HEK293 (cell line): ENCODE data around the gene TINAGL1.

Source experiments
- CTCF ChIA-PET: fragments of 350-600 bp; formaldehyde crosslinking; extraction: SDS; loops from one replicate; lab custom pipeline; 2021; ENCODE audit warnings: antibody characterized with exemption; lab: Yijun Ruan, JAX
- POLR2A ChIA-PET: fragments of 300-600 bp; formaldehyde crosslinking; extraction: SDS; loops from one replicate; lab custom pipeline; 2020; ENCODE audit warnings: antibody characterized with exemption, inconsistent platforms; lab: Yijun Ruan, JAX
- H3K27ac ChIP-seq: fragments of 200-500 bp; sonication (Bioruptor generic); 2 replicates; pipeline ENCODE4 v1.5.1; 2014; ENCODE audit warnings: low read depth, low read length, control low read depth, inconsistent platforms; ENCODE audit errors: extremely low read depth
- H3K36me3 ChIP-seq, 2 experiments: fragments of 200-500 bp in 1 of 2; sonication (Bioruptor generic) in 1 of 2; 1 replicate in 1 of 2; 2 replicates in 1 of 2; pipeline ENCODE4 v1.5.1; 2014 to 2017; ENCODE audit warnings: inconsistent platforms in 2 of 2, low read length in 2 of 2; ENCODE audit not compliant: control insufficient read depth in 2 of 2, insufficient read depth in 1 of 2
- H3K4me1 ChIP-seq: fragments of 200-500 bp; sonication (Bioruptor generic); 2 replicates; pipeline ENCODE4 v1.5.1; 2014; ENCODE audit warnings: mild to moderate bottlenecking, low read length, inconsistent platforms; ENCODE audit not compliant: control insufficient read depth, insufficient read depth
- H3K4me3 ChIP-seq: 2 replicates; pipeline ENCODE4 v1.5.1; 2011; ENCODE audit warnings: low read depth, mild to moderate bottlenecking, control low read depth, low read length, moderate library complexity
- H3K9me3 ChIP-seq: fragments of 200-500 bp; sonication (Bioruptor generic); 2 replicates; pipeline ENCODE4 v1.5.1; 2014; ENCODE audit warnings: low read depth, low read length, inconsistent platforms; ENCODE audit not compliant: control insufficient read depth, insufficient read depth
- EGR2 ChIP-seq: fragments of 450-650 bp; formaldehyde crosslinking; IDR thresholded peaks from 2 replicates; pipeline ENCODE4 v1.5.1; 2016; ENCODE audit warnings: low read depth, missing biosample characterization, missing genetic modification characterization
- GFI1B ChIP-seq: fragments of 450-650 bp; formaldehyde crosslinking; IDR thresholded peaks from 2 replicates; pipeline ENCODE4 v1.5.1; 2016; ENCODE audit warnings: missing biosample characterization, missing genetic modification characterization
- KLF8 ChIP-seq: fragments of 450-650 bp; formaldehyde crosslinking; IDR thresholded peaks from 2 replicates; pipeline ENCODE4 v1.5.1; 2016; ENCODE audit warnings: missing biosample characterization, missing genetic modification characterization
- MEIS1 ChIP-seq: sonication (generic); formaldehyde crosslinking; IDR thresholded peaks from 2 replicates; pipeline ENCODE4 v1.8.1; 2022; ENCODE audit warnings: missing genetic modification reagents, mild to moderate bottlenecking, borderline replicate concordance
- MZF1 ChIP-seq: fragments of 450-650 bp; formaldehyde crosslinking; IDR thresholded peaks from 2 replicates; pipeline ENCODE4 v1.5.1; 2017; ENCODE audit warnings: missing biosample characterization, missing genetic modification characterization, borderline replicate concordance
- ZBTB26 ChIP-seq: fragments of 450-650 bp; formaldehyde crosslinking; optimal IDR thresholded peaks from 2 replicates; pipeline ENCODE3; 2016; ENCODE audit warnings: missing biosample characterization, mild to moderate bottlenecking, missing genetic modification characterization
- ZBTB44 ChIP-seq: fragments of 450-650 bp; IDR thresholded peaks from 2 replicates; pipeline ENCODE4 v1.5.1; 2018; ENCODE audit warnings: missing biosample characterization, mild to moderate bottlenecking, missing genetic modification characterization
- ZBTB48 ChIP-seq: fragments of 450-650 bp; formaldehyde crosslinking; IDR thresholded peaks from 2 replicates; pipeline ENCODE4 v1.5.1; 2016; ENCODE audit warnings: missing biosample characterization, missing genetic modification characterization
- ZBTB8A ChIP-seq: fragments of 450-650 bp; formaldehyde crosslinking; IDR thresholded peaks from 2 replicates; pipeline ENCODE4 v1.5.1; 2016; ENCODE audit warnings: missing biosample characterization, missing genetic modification characterization
- ZNF112 ChIP-seq: fragments of 450-650 bp; formaldehyde crosslinking; IDR thresholded peaks from 2 replicates; pipeline ENCODE4 v1.5.0; 2017; ENCODE audit warnings: missing biosample characterization, missing genetic modification characterization
- ZNF155 ChIP-seq: fragments of 450-650 bp; formaldehyde crosslinking; IDR thresholded peaks from 2 replicates; pipeline ENCODE4 v1.5.1; 2016; ENCODE audit warnings: missing biosample characterization, missing genetic modification characterization
- ZNF223 ChIP-seq: fragments of 450-650 bp; formaldehyde crosslinking; IDR thresholded peaks from 2 replicates; pipeline ENCODE4 v1.5.1; 2016; ENCODE audit warnings: missing biosample characterization, missing genetic modification characterization
- ZNF354C ChIP-seq: fragments of 450-650 bp; formaldehyde crosslinking; IDR thresholded peaks from 2 replicates; pipeline ENCODE4 v1.5.1; 2016; ENCODE audit warnings: missing biosample characterization, missing genetic modification characterization, low read depth, borderline replicate concordance
- ZNF529 ChIP-seq: fragments of 450-650 bp; formaldehyde crosslinking; IDR thresholded peaks from 2 replicates; pipeline ENCODE4 v1.5.1; 2017; ENCODE audit warnings: missing genetic modification characterization, missing biosample characterization; ENCODE audit not compliant: insufficient replicate concordance
- ZNF585B ChIP-seq: fragments of 450-650 bp; formaldehyde crosslinking; IDR thresholded peaks from 2 replicates; pipeline ENCODE4 v1.5.1; 2016; ENCODE audit warnings: missing biosample characterization, missing genetic modification characterization
- ZNF677 ChIP-seq: fragments of 450-650 bp; IDR thresholded peaks from 2 replicates; pipeline ENCODE4 v1.5.0; 2018; ENCODE audit warnings: missing biosample characterization, mild to moderate bottlenecking, missing genetic modification characterization, moderate library complexity
- ZNF704 ChIP-seq: fragments of 450-650 bp; formaldehyde crosslinking; IDR thresholded peaks from 2 replicates; pipeline ENCODE4 v1.5.1; 2016; ENCODE audit warnings: missing biosample characterization, missing genetic modification characterization
- TF ChIP-seq, protein P1 (sequence below): fragments of 450-650 bp; formaldehyde crosslinking; IDR thresholded peaks from 2 replicates; pipeline ENCODE4 v1.5.1; 2016; ENCODE audit warnings: missing biosample characterization, missing genetic modification characterization

Gene TINAGL1

GRCh38 chr1:31628931-31629556 is 52.7 kb downstream of the TINAGL1 start:
- ChIA-PET POLR2A (interaction anchor here (1.3 kb wide), 1 partner anchor 16 kb away, joined by 5 read pairs; the partner anchor contains the start of gene PEF1), CTCF (interaction anchor here (0.6 to 2.3 kb wide), 4 partner anchors 10 to 344 kb away, joined by 3 to 8 read pairs (median 3); partner anchors contain the start of gene PEF1)
- H3K27ac ChIP-seq: no peak overlapping the region
- peaks cover 0 to 81% of the 10 kb centered on the region in 2 experiments; a peak in 2 of 3 replicates for H3K36me3 ChIP-seq
- H3K4me3 ChIP-seq: no peak overlapping the region
- no peaks in the 10 kb centered on the region for H3K9me3 ChIP-seq
- TF ChIP-seq MZF1: no peak
- no peak for TF ChIP-seq ZNF112 (tag by site-specific recombination)
- no peak for TF ChIP-seq ZNF223
- no peak for TF ChIP-seq KLF8 (tag by site-specific recombination)
- TF ChIP-seq ZBTB48 (tag by site-specific recombination): no peak
- TF ChIP-seq ZBTB8A: no peak
- no peak for TF ChIP-seq ZNF155 (tag by site-specific recombination)
- no peak for TF ChIP-seq ZBTB44 (tag by site-specific recombination)
- TF ChIP-seq ZNF529: no peak
- TF ChIP-seq EGR2 (tag by site-specific recombination): no peak
- TF ChIP-seq ZNF704: no peak
- H3K4me1 ChIP-seq: no peaks in the 10 kb centered on the region

DNA sequence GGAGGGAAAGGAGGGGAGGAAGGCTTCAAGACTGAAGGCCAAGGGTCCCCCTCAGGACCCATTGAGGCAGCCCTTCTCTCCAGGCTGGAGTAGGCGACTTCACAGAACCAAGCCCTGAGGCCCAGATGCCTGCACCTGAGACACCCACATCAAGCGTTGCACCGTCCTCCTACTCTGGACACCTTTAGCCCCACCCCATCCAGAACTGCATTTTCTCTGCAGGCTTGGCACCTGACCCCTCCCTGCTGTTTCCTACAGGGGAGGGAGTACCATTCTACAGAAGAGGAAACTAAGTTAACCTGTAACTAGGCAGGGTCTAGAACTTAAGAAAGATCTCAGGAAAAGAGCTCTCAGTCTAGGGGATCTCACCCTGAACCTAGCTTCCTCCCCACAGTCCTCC is 56.3 kb downstream of the TINAGL1 start:
- H3K4me3 ChIP-seq: no peak overlapping the region
- TF ChIP-seq, protein P1, sequence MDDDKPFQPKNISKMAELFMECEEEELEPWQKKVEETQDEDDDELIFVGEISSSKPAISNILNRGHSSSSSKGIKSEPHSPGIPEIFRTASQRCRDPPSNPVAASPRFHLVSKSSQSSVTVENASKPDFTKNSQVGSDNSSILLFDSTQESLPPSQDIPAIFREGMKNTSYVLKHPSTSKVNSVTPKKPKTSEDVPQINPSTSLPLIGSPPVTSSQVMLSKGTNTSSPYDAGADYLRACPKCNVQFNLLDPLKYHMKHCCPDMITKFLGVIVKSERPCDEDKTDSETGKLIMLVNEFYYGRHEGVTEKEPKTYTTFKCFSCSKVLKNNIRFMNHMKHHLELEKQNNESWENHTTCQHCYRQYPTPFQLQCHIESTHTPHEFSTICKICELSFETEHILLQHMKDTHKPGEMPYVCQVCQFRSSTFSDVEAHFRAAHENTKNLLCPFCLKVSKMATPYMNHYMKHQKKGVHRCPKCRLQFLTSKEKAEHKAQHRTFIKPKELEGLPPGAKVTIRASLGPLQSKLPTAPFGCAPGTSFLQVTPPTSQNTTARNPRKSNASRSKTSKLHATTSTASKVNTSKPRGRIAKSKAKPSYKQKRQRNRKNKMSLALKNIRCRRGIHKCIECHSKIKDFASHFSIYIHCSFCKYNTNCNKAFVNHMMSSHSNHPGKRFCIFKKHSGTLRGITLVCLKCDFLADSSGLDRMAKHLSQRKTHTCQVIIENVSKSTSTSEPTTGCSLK: no peak
- TF ChIP-seq ZNF585B: no peak
- TF ChIP-seq ZNF354C (tag by site-specific recombination): no peak
- no peak for TF ChIP-seq ZNF677 (tag by site-specific recombination)
- TF ChIP-seq EGR2 (tag by site-specific recombination): no peak
- no peak for TF ChIP-seq ZBTB26
- no peak for TF ChIP-seq GFI1B (tag by site-specific recombination)
- TF ChIP-seq MEIS1 (CRISPR knock-in tag): no peak
- TF ChIP-seq, all 188 proteins: peak for 0
- POLR2A ChIA-PET: no interaction called here
- H3K9me3 ChIP-seq: no peaks in the 10 kb centered on the region
- CTCF ChIA-PET: interaction anchor here (0.6 to 2.1 kb wide), 13 partner anchors 10 to 434 kb away, joined by 3 to 18 read pairs (median 4); partner anchors contain the start of genes HCRTR1 and PEF1
- H3K27ac ChIP-seq: no peak overlapping the region
- peaks cover 0 to 83% of the 10 kb centered on the region in 2 experiments; a peak in 2 of 3 replicates for H3K36me3 ChIP-seq
- H3K4me1 ChIP-seq: no peaks in the 10 kb centered on the region
